Esophagus muscularis mucosa (tissue), 4 donors: Measurements from ENCODE around the gene RAD18.

Source experiments
- EP300 ChIP-seq: sonication (generic); formaldehyde crosslinking; IDR thresholded peaks from one replicate; pipeline ENCODE4 v1.6.1; 2017; ENCODE audit warnings: antibody characterized with exemption
- POLR2AphosphoS5 ChIP-seq, 2 donors: sonication (generic); formaldehyde crosslinking; IDR thresholded peaks; one replicate each; pipeline ENCODE4 v1.6.1; 2017; ENCODE audit warnings: antibody characterized with exemption in 2 of 2
- TF ChIP-seq, protein P1 (sequence below), 3 experiments: fragments of 200-600 bp in 2 of 3; fragments of 450-650 bp in 1 of 3; sonication (generic) in 2 of 3; IDR thresholded peaks; one replicate each; pipeline ENCODE4 v1.5.1; 2017 to 2019; ENCODE audit warnings: antibody characterized with exemption in 3 of 3, mild to moderate bottlenecking in 2 of 3, moderate library complexity in 1 of 3

DNA sequence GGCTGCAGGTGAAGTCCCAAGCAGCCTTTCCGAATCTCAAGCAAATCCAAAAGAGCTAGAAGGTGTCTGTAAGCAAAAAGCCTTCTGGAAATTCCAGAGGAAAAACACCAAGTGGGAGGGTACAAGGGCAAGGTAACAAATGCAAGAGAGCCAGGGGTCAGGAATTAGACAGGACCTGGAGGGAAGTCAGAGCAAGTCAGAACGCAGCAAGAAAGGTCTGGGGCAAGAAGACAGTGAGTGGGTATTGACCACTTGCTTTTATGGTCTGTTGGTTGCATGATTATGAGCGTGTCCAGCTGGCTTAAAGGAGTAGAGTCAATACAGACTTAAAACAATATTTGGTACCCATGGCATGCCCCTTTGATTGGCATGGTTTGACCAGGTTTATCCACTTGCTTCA is 127.2 kb downstream of the RAD18 start:
- TF ChIP-seq, protein P1, sequence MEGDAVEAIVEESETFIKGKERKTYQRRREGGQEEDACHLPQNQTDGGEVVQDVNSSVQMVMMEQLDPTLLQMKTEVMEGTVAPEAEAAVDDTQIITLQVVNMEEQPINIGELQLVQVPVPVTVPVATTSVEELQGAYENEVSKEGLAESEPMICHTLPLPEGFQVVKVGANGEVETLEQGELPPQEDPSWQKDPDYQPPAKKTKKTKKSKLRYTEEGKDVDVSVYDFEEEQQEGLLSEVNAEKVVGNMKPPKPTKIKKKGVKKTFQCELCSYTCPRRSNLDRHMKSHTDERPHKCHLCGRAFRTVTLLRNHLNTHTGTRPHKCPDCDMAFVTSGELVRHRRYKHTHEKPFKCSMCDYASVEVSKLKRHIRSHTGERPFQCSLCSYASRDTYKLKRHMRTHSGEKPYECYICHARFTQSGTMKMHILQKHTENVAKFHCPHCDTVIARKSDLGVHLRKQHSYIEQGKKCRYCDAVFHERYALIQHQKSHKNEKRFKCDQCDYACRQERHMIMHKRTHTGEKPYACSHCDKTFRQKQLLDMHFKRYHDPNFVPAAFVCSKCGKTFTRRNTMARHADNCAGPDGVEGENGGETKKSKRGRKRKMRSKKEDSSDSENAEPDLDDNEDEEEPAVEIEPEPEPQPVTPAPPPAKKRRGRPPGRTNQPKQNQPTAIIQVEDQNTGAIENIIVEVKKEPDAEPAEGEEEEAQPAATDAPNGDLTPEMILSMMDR (IDR thresholded peaks at IDR 0.05), result no peak
- TF ChIP-seq POLR2AphosphoS5 (IDR thresholded peaks at IDR 0.05) (no peak), EP300 (no peak)
